HG03139 (cell line): ENCODE data around the gene SLMAP.
"Not testable (repeated sequence)": the region's sequence is repeated elsewhere in the genome, so short reads cannot be mapped to it uniquely, and the experiment has no call there.

Experiments used
- ATAC-seq: cut with Tn5 transposase; IDR thresholded peaks from one replicate; pipeline ENCODE4 v1.9.1; 2021; ENCODE audit not compliant: unreplicated experiment

SLMAP gene

DNA sequence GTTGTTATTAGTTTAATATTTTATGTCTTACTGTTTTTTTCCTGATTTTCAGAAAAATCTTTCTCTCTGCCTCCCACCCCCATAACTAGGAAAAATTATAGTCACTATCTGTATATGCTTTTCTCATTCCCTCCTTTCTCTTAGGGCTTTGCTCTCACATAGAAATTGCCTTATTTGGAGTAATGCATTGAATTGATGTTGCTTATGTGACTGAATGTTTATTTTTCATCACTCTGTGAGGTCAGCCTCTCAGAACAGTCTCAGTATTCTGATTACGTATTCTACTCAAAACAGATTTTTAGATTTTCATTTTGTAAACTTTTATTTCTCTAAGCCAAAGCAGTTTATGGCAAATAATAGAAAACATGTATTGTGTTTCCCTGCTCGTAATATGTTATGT lies 121.0 kb downstream of the SLMAP start:
- ATAC-seq, result no peak

DNA sequence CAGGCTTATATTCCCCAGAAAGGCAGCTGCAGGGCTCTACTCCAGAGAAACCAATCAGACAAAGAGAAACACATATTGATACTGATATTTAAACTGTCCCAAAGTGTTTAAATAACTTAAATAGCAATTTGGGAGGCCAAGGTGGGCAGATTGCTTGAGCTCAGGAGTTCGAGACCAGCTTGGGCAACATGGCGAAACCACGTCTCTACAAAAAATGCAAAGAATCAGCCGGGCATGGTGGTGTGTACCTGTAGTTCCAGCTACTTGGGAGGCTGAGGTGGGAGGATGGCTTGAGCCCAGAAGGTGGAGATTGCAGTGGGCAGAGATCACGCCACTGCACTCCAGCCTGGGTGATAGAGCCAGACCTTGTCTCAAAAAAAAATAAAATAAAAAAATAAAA lies 128.3 kb downstream of the SLMAP start:
- ATAC-seq, result not testable (repeated sequence)

DNA sequence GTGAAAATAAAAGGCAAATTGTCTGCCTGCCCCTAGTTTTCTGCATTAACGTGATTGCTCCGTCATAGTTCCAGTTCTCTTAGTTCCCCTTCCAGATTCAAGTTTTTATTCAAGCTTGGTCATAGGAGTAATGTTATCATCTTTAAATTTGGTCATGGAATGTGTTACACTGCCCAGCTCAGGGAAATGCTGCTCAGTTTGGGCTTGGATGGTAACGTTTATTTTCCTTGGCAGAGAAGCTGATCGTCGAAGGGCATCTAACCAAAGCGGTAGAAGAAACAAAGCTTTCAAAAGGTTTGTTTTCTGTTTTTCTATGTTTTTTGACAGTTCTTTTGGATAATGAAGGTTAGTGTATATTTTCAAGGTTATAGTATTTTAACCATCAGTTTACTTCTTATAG lies 133.7 kb downstream of the SLMAP start:
- ATAC-seq, result no peak

DNA sequence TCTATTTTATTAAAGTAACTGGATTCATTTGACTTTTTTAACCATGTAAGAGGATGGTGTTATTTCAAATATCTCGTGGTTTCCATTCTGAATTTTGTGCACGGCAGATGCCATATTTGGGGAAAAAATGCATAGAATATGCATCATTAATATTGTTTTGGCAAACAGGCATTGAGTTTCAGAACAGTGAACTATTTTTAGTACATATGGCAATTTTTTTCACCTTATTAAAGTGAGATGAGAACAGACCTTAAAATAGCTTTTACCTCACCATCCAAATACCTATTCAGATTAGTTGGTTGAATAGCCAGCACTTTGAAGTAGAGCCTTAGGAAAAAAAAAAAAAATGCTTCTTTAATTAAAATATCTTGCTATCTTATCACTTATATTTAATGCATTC lies 134.8 kb downstream of the SLMAP start:
- no peak for ATAC-seq

DNA sequence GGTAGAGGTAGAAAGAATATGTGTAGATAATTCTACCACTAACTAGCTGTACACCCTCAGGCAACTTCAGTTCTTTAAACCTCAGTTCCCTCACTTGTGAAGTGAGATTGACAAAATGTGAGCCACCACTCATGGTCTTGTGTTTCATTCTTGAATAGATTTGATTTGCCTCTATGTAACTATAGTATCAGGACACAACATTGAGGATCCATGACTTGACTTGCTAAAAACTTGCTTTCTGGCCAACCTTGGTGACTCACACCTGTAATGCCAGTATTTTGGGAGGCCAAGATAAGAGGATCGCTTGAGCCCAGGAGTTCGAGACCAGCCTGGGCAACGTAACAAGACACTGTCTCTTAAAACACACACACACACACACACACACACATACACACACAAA lies 136.3 kb downstream of the SLMAP start:
- no peak for ATAC-seq

DNA sequence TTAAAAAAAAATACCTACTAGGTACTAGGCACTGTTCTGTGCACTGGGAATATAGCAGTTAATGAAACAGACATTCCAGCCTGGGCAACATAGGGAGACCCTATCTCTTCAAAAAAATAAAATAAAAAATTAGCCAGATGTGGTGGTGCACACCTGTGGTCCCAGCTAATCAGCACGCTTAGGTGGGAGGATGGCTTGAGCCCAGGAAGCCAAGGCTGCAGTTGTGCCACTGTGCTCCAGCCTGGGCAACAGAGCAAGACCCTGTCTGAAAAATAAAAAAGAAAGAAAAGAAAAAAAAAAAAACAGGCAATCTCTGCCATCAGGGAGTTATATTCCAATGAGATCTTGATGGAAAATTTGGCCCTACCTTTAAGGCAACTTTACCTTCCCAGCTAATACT lies 137.0 kb downstream of the SLMAP start:
- no peak for ATAC-seq

DNA sequence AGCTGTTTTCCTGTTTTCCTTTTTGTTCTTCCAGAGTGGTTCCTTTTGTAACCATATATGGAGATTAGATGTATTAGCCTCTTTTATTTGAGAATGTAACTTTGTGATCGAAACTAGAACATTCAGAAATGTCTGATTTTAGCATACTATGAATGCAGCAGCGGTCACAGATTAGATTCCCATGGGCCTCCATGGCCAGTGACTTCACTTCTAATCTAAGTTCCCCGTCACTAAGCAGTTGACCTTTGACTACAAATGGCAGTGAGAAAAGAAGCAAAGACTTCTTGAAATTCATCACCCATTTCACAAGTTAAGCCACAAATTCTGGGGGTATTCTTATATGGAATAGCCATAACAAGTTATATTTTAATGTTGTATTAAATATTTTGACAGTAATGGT lies 137.6 kb downstream of the SLMAP start:
- no peak for ATAC-seq

DNA sequence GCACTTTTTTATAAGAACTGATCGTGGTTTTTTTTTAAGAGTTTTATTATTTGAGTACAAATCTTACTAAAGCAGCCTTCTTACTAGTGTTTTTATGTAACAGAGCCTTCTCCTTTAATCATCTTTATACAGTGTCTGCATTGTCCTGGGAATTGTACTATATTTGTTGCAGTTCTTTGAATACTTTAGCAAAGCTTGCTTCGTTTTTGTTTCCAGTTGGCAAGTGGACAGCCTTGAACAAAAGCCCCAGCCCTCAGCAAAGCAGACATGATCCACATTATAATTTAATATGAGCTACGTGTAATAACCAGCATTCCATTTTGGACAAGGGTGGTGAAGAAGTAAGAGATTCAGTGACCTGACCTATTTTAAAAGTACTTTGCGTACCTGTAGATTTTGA lies 139.9 kb downstream of the SLMAP start:
- no peak for ATAC-seq

DNA sequence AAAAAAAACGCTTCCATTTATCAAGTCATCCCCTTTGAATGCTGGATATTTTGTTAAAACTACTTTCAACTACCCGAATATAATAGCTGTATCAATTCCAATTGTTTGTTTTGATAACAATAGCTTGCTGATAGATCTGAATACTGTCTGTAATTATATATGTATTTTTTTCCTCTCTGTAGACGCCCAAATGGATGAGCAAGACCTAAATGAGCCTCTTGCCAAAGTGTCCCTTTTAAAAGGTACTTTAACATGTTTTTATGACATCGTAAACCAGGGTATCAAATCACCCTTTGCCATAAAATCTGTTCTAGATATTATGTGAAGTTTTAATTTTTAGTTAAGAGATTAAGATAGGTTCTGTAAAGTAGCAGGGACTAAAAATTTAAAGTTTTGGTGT lies 140.6 kb downstream of the SLMAP start:
- ATAC-seq, result no peak

DNA sequence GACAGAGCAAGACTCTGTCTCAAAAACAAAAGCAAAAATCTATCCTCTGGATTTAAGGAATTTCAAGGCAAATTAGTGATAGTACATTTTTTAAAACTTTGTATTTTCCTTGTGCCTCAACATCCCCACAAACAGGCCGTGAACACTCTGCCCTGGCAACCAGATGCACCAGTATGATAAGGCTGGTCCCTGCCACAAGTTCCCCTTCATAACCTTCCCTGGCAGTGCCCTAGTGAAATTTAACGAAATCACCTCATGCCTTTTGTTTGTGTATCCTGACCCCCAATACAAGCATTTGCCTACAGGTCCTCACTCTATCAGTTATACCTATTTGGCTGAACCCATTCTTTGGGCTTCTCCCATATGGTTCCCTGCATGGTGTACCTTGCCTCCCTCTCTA lies 144.7 kb downstream of the SLMAP start:
- no peak for ATAC-seq

DNA sequence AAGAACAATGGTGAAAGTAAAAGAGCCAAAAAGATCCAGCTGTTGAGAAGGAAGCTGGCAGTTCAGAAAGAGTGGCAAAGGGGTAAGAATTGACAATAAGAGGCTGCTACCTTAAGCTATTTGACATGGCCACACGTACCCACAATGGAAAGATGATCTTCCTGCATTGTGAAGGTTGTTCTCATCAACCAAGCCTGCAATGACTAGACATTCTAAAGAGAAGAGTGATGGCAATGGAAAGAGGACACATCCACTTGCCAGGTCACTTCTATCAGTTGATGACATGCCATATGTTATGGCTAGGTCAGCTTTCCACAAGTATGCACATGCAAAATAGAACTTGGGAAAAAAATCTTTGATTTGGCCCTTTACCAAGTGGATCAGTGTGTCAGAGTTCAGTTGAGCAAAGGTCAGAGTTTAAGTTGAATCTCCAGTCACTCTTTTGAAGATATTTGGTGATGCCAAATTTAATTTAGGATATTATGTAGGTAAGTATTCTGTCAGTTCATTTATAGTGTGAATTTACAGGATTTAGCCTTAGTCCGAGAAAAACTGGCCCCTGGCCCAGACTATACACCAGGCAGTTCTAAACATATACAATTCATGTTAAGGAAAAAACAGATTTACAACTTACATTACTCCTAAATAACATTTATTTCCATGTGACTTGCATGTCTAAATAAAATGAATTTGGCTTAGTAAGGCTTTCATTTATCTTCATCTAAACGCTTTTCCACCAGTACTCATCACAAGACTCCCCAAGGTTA lies 147.2 kb downstream of the SLMAP start:
- ATAC-seq, result no peak

DNA sequence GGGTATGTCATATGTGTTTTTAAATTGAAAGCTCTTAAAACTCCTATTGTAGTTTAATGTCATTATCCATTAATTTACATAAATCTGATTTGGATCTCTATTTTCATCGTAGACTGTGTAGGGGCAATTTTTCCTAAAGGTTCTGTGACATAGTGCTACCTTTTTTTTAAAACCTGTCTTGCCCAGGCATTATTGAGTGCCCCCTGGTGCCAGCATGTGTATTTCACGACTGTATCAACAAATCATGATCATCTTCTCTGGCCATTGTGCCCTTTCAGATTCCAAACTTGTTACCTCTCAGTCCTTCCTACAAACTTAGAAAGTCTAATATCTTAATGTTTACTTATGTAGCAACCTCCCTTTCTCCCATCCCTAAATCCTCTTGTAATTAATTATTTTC lies 154.9 kb downstream of the SLMAP start:
- ATAC-seq, result no peak

DNA sequence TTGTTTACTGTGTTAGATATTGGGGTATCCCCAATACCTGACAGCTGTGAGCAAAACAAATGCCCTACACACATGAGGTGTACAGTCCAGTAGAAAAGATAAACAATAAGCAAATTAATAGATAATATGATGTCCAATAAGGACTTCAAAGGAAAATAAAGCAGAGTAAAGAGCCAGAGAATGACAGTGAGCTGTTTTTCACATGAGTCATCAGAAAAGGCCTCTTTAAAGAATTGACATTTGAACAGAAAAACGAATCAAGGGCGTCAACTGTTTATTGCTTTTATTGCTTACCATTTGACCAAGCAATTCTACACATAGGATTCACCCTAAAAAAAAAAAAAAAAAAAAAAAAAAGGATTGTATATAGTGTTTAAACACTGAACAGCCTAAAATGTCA lies 155.5 kb downstream of the SLMAP start:
- no peak for ATAC-seq

DNA sequence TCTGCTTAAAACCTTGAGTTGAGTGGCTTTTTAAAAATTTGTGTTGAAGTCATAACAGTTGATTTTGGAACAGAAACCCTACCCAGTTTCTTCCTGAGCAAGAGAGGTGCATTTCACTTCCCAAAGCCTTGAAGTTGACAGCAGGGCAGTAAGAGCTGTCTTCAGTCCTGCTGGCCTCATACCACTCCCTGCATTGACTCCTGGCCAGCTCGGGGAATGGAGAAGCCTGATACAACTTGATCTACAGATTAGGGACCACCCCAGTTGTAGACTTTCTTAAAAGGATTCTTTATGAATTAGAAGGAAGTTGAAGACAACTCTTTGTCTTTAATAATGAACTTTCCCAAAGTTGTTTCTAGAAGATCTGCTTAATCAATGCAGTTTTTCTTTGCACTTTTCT lies 161.5 kb downstream of the SLMAP start:
- no peak for ATAC-seq

DNA sequence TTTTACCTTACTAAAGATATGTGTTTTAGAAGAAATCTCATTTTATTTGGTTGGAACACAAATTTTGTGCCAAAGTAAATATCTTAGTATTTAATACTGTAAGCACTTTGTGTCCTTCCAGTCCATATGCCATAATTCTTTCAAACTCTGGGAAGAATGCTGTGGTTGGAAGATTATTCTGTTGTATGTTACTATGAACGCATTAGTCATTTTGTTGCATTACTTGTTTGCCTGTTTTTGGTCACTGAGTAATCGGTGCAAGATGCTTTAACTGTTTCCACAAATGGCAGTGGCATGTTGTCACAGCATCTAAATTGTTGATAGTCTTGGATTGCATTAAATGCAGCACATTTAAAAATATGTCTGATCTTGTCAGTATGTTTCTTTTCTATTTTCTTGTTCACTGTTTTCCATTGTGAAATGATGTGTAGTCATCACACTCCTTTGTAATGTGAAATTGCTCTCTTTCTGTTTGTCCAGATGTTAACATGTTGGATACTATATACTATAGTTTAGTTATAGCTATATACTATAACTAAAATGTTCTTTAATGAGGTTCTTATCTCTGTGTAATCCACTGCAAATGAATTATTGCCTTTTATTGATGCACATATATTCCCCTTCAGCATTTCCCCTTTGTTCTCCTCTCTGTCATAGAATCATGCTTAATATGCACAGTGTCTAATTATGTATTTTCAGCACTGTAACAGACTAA lies 162.2 kb downstream of the SLMAP start:
- ATAC-seq, result no peak

DNA sequence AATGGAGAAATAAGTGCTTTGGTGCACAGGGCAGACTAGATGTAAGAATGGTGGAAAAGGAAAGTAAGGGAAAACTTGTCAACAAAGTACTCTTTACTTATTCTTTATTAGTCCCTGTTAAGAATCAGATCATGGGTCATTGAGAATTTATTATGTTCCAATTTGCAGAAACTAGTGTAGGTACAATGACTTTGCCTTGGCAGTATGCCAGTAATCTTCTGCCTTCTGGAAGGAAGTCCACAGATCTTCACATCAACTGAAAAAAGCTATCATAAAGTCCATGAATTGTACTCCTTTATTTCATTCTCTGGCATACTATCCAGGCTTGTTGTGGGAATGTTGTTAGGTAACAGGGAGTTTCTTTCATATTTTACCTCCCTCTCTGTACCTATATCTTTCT lies 163.9 kb downstream of the SLMAP start:
- no peak for ATAC-seq

DNA sequence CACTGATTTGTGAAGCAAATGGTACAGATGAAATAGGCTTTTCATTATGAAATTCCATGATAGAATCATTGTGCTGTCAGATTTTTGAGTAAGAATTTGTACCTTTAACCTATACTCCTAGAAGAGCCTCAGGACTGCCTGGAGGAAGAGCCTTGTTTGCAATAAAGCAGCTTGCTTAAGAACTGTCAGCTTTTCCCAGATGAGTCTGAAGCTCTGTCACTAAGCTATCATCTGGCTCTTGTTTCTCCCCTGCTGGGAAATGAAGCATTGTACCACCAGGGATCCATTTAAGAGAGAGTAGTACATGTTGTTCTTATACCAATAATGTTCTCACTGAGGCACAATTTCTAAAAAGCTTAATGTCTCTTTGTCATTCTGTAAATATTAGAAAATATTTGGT lies 167.0 kb downstream of the SLMAP start:
- ATAC-seq, result no peak

DNA sequence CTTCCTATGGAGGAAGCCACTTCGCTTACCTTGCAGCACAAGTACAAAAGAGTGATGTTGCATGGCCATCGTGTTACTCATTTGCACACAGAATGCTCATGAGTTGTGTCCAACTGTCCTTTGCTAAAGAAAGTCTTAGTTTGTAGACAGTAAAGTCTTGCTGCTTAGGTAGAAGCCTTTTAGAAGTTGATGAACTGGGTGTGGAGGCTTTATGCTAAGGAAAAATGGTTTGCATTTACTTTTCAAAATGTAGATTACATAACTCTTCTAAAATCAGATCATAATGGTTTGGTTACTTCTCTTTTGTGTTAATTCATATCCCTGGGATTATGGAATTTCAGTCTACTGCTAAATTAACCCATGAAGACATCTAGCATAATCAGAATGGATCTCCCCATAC lies 167.6 kb downstream of the SLMAP start:
- no peak for ATAC-seq

DNA sequence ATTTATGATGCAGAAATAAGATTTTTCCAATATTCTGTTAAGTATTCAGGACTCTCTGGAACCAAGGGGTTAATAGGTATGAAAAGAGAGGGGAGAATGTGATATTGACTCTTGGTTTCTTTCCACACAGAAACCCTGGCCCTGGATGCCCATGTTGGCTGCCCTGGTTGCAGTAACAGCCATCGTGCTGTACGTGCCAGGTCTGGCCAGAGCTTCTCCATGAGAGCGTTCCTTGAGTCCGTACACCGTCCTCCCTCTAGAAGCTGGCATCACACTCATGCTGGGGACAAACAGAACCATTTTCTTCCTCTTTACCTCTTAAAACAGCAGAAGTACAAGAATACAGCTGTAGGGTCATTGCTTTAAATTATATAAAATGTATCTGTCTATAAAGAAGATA lies 171.1 kb downstream of the SLMAP start:
- no peak for ATAC-seq

DNA sequence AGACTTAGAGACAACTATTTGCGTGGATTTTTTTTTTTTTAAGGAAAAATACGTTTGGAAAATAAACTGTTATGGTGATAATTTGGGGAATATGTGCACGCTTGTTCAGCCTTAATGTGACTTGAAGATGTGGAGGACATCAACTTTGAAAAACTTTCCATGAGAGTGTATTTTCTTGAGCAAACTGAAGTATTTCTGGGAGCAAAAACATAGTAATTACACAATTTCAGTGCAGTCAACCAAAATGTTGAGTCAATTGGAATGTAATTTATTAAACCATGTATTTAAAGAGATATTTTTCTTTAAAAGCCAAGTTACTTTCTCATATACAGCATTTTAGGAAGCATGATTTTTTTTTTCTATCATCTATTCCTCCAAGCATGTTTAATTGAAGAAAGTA lies 171.8 kb downstream of the SLMAP start:
- ATAC-seq, result no peak

DNA sequence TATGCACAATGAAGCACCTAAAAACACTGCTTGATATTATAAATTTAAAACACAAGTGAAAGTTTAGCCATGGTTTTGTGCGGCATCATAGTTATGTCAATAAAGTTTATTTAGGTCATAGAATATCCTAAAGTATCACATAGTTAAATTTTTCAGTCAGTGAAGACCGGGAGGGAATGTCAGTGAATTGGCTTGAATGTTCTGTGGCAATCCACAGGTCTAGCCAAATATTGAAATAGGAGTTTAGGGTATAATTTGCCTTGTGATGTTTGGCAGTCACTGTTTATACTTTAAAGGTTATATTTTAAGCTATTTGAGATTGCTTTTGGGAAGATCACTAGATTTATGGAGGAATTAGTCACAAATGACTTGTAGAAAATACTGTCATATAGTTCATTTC lies 172.4 kb downstream of the SLMAP start:
- no peak for ATAC-seq

DNA sequence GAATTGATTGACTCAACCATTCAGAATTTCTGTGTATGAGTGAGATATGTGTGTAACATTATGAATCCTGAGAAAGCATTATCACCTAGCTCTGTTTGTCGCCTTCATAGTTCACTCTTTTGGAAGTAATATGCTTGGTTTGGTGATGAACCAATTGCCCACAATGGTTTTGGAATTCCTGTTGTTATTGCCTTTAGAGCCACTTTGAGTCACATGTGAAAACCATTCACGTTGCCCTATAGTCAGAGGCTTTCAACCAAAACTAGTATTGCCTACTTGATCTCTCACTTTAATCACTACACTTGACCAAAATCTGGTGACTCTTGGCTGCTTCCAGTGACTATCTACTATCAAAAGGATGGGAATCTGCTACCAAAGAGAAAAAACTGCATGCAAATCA lies 173.9 kb downstream of the SLMAP start:
- no peak for ATAC-seq

DNA sequence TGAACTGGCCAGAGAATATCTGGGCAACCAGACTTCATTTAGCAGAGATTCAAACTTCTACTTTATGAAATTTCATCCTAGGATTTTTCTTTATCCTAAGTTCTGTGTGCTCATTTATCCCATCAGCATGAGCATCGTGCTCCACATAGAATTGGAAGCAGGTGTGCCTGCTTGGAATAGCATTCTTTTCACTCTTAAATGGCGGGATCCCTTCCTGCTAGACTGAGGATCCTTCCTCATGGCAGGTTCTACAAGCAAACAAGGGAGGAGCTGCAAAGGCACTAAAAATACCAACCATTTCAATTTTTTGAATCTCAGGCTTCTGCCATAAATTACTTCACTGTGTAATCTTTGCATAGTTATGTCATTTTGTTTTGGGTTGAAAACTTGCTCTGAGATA lies 177.5 kb downstream of the SLMAP start:
- ATAC-seq, result no peak
